HUES6 (cell line): ENCODE data around the gene SEC61A2.

Experiments
- H3K27ac ChIP-seq: 2 replicates; pipeline ENCODE4 v1.7.0; 2013; ENCODE audit warnings: low read depth, mild to moderate bottlenecking, low read length, inconsistent platforms
- H3K27me3 ChIP-seq: 2 replicates; pipeline ENCODE4 v1.6.1; 2013; ENCODE audit warnings: low read length; ENCODE audit not compliant: control insufficient read depth, insufficient read depth
- H3K36me3 ChIP-seq: 2 replicates; pipeline ENCODE4 v1.6.1; 2013; ENCODE audit warnings: low read length; ENCODE audit not compliant: control insufficient read depth, insufficient read depth
- H3K4me1 ChIP-seq: 2 replicates; pipeline ENCODE4 v1.6.1; 2013; ENCODE audit warnings: low read length; ENCODE audit not compliant: control insufficient read depth, insufficient read depth
- H3K4me3 ChIP-seq: 2 replicates; pipeline ENCODE4 v1.5.1; 2013; ENCODE audit warnings: low read depth, low read length
- H3K9ac ChIP-seq: one replicate; pipeline ENCODE4 v1.6.1; 2013; ENCODE audit warnings: mild to moderate bottlenecking, low read length
- H3K9me3 ChIP-seq: 2 replicates; pipeline ENCODE4 v1.6.1; 2013; ENCODE audit warnings: low read depth, low read length; ENCODE audit not compliant: control insufficient read depth, insufficient read depth

The SEC61A2 gene

GRCh38 chr10:12196531-12197211, 67.2 kb downstream of the SEC61A2 start:
- Histone ChIP-seq H3K4me3 (peak overlapping the region; percentile 88), H3K36me3 (peaks cover 32% of the 10 kb centered on the region)

GRCh38 chr10:12198156-12198555, 68.7 kb downstream of the SEC61A2 start:
- Histone ChIP-seq H3K9ac (no peak overlapping the region), H3K27me3 (no peaks in the 10 kb centered on the region), H3K4me1 (no peaks in the 10 kb centered on the region), H3K36me3 (peaks cover 41% of the 10 kb centered on the region), H3K27ac (no peak overlapping the region), H3K4me3 (no peak overlapping the region), H3K9me3 (no peaks in the 10 kb centered on the region)

More at GRCh38 chr10:12196531-12197211, 67.2 kb downstream of the SEC61A2 start:
- peak overlapping the region; percentile 89; the same call in 1 of the 2 replicates for H3K27ac ChIP-seq
- no peaks in the 10 kb centered on the region for H3K4me1 ChIP-seq
- H3K9ac ChIP-seq = peak overlapping the region; percentile 94
- no peaks in the 10 kb centered on the region for H3K9me3 ChIP-seq
- H3K27me3 ChIP-seq = no peaks in the 10 kb centered on the region

GRCh38 chr10:12200850-12201249, 71.4 kb downstream of the SEC61A2 start:
- no peak overlapping the region for H3K27ac ChIP-seq
- H3K9ac ChIP-seq = no peak overlapping the region
- no peaks in the 10 kb centered on the region for H3K27me3 ChIP-seq
- no peaks in the 10 kb centered on the region for H3K4me1 ChIP-seq
- no peak overlapping the region for H3K4me3 ChIP-seq
- no peaks in the 10 kb centered on the region for H3K9me3 ChIP-seq
- peaks cover 55% of the 10 kb centered on the region for H3K36me3 ChIP-seq

GRCh38 chr10:12201543-12201942, 72.1 kb downstream of the SEC61A2 start:
- Histone ChIP-seq H3K9me3 (no peaks in the 10 kb centered on the region), H3K27ac (no peak overlapping the region), H3K27me3 (no peaks in the 10 kb centered on the region), H3K4me3 (no peak overlapping the region), H3K9ac (no peak overlapping the region), H3K4me1 (no peaks in the 10 kb centered on the region), H3K36me3 (peaks cover 57% of the 10 kb centered on the region)

- Histone ChIP-seq H3K4me1 (no peaks in the 10 kb centered on the region), H3K9ac (no peak overlapping the region), H3K9me3 (no peaks in the 10 kb centered on the region), H3K27ac (no peak overlapping the region), H3K36me3 (peaks cover 58% of the 10 kb centered on the region), H3K4me3 (no peak overlapping the region), H3K27me3 (no peaks in the 10 kb centered on the region)
These were observed 72.7 kb downstream of the SEC61A2 start for GRCh38 chr10:12202226-12202625.

GRCh38 chr10:12205082-12205481, 75.6 kb downstream of the SEC61A2 start:
- Histone ChIP-seq H3K36me3 (peaks cover 75% of the 10 kb centered on the region), H3K27me3 (no peaks in the 10 kb centered on the region), H3K4me3 (no peak overlapping the region)

GRCh38 chr10:12207114-12207513, 77.6 kb downstream of the SEC61A2 start:
- no peaks in the 10 kb centered on the region for H3K27me3 ChIP-seq
- no peaks in the 10 kb centered on the region for H3K9me3 ChIP-seq
- no peak overlapping the region for H3K9ac ChIP-seq
- H3K4me1 ChIP-seq = no peaks in the 10 kb centered on the region
- peaks cover 74% of the 10 kb centered on the region for H3K36me3 ChIP-seq
- no peak overlapping the region for H3K27ac ChIP-seq
- H3K4me3 ChIP-seq = no peak overlapping the region

More at GRCh38 chr10:12205082-12205481, 75.6 kb downstream of the SEC61A2 start:
- no peaks in the 10 kb centered on the region for H3K9me3 ChIP-seq
- H3K27ac ChIP-seq = no peak overlapping the region
- no peak overlapping the region for H3K9ac ChIP-seq
- no peaks in the 10 kb centered on the region for H3K4me1 ChIP-seq

- H3K36me3 ChIP-seq = peaks cover 74% of the 10 kb centered on the region
- H3K9me3 ChIP-seq = no peaks in the 10 kb centered on the region
These were observed 79.0 kb downstream of the SEC61A2 start for GRCh38 chr10:12208460-12208859.

GRCh38 chr10:12212454-12212853, 83.0 kb downstream of the SEC61A2 start:
- Histone ChIP-seq H3K27ac (no peak overlapping the region), H3K9ac (no peak overlapping the region), H3K27me3 (no peaks in the 10 kb centered on the region), H3K36me3 (peaks cover 88% of the 10 kb centered on the region), H3K4me3 (no peak overlapping the region), H3K9me3 (no peaks in the 10 kb centered on the region), H3K4me1 (no peaks in the 10 kb centered on the region)

More at GRCh38 chr10:12208460-12208859, 79.0 kb downstream of the SEC61A2 start:
- no peak overlapping the region for H3K4me3 ChIP-seq
- no peaks in the 10 kb centered on the region for H3K4me1 ChIP-seq
- H3K9ac ChIP-seq = no peak overlapping the region
- no peak overlapping the region for H3K27ac ChIP-seq
- H3K27me3 ChIP-seq = no peaks in the 10 kb centered on the region

- Histone ChIP-seq H3K4me3 (no peak overlapping the region), H3K9me3 (no peaks in the 10 kb centered on the region), H3K27me3 (no peaks in the 10 kb centered on the region), H3K4me1 (no peaks in the 10 kb centered on the region), H3K36me3 (peaks cover 87% of the 10 kb centered on the region), H3K27ac (no peak overlapping the region), H3K9ac (no peak overlapping the region)
These were observed 84.1 kb downstream of the SEC61A2 start for GRCh38 chr10:12213621-12214020.

GRCh38 chr10:12214093-12214492, 84.6 kb downstream of the SEC61A2 start:
- H3K4me3 ChIP-seq = no peak overlapping the region

More at GRCh38 chr10:12214093-12214492, 84.6 kb downstream of the SEC61A2 start:
- H3K4me1 ChIP-seq = no peaks in the 10 kb centered on the region
- no peaks in the 10 kb centered on the region for H3K27me3 ChIP-seq
- H3K36me3 ChIP-seq = peaks cover 87% of the 10 kb centered on the region
- no peak overlapping the region for H3K27ac ChIP-seq
- H3K9ac ChIP-seq = no peak overlapping the region
- H3K9me3 ChIP-seq = no peaks in the 10 kb centered on the region
